K562 (cell line): ENCODE measurements around the gene C19orf85. TPM values are rescaled to one million over a fixed set of nuclear protein-coding genes. Genes with fewer than 3 reads are reported as not detected.

ENCODE experiments used
- ATAC-seq: fragments of 200-7000 bp; cut with Tn5 transposase; 3 replicates; pipeline ENCODE4 v1.9.1; 2020; ENCODE audit warnings: moderate library complexity
- BruUV-seq: library from RNA; stranded (reverse); fragments of 400-500 nt; replicated peaks from 2 replicates; lab custom pipeline; 2021; lab: Mats Ljungman, UMichigan
- CTCF ChIA-PET: fragments of 300-600 bp; formaldehyde crosslinking; extraction: SDS; loops from one replicate; lab custom pipeline; 2021; ENCODE audit warnings: low intra/inter-chr PET ratio; lab: Yijun Ruan, JAX
- POLR2A ChIA-PET: fragments of 300-600, 350-650 bp; sonication (Branson Sonifier 250); formaldehyde crosslinking; extraction: SDS; loops from one replicate; lab custom pipeline; 2021; ENCODE audit warnings: antibody characterized with exemption, inconsistent platforms; lab: Yijun Ruan, JAX
- DNase-seq, 4 experiments: peaks; one replicate each; pipeline versions ENCODE4 v3.0.0 to v3.0.0-alpha.2; 2011 to 2018; ENCODE audit warnings: low spot score in 3 of 4, mixed read lengths in 3 of 4; ENCODE audit errors: extremely low read depth in 1 of 4
- FAIRE-seq: peaks from 2 replicates; lab custom pipeline; 2011; peaks lifted over from hg19 to GRCh38; lab: Jason Lieb, UNC
- H2AFZ ChIP-seq: 2 replicates; pipeline ENCODE4 v1.6.0; 2011; ENCODE audit warnings: low read depth, low read length, control low read depth, inconsistent platforms
- H3K27ac ChIP-seq: fragments of 200-600 bp; 3 replicates; pipeline ENCODE4 v1.8.0; 2011; ENCODE audit warnings: low read depth, mild to moderate bottlenecking, control low read depth, inconsistent platforms, low read length, moderate library complexity, mixed read lengths; ENCODE audit errors: extremely low read depth
- H3K27me3 ChIP-seq, 2 experiments: fragments of 300-600 bp in 1 of 2; 2 replicates in 1 of 2; 3 replicates in 1 of 2; pipeline versions ENCODE4 v1.6.0 to v1.8.0; 2011; ENCODE audit warnings: inconsistent platforms in 2 of 2, low read length in 2 of 2, mild to moderate bottlenecking in 1 of 2, mixed read lengths in 1 of 2, moderate library complexity in 1 of 2; ENCODE audit not compliant: control insufficient read depth in 2 of 2, insufficient read depth in 2 of 2
- H3K36me3 ChIP-seq: fragments of 300-600 bp; 3 replicates; pipeline ENCODE4 v1.8.0; 2011; ENCODE audit warnings: mild to moderate bottlenecking, low read length, inconsistent platforms; ENCODE audit not compliant: control insufficient read depth, insufficient read depth
- H3K4me1 ChIP-seq, 2 experiments: fragments of 200-600 bp in 1 of 2; replicated peaks in 1 of 2; 2 replicates in 1 of 2; 3 replicates in 1 of 2; pipeline versions ENCODE4 v1.5.1 to v1.8.0; 2011; ENCODE audit warnings: inconsistent platforms in 2 of 2, low read length in 2 of 2, mild to moderate bottlenecking in 1 of 2, mixed read lengths in 1 of 2, moderate library complexity in 1 of 2; ENCODE audit not compliant: control insufficient read depth in 2 of 2, insufficient read depth in 2 of 2
- H3K4me2 ChIP-seq: 2 replicates; pipeline ENCODE4 v1.6.1; 2011; ENCODE audit warnings: low read length, control low read depth, inconsistent platforms, mixed read lengths; ENCODE audit not compliant: insufficient read depth
- H3K4me3 ChIP-seq: fragments of 200-600 bp; sonication (generic), shearing (Covaris generic); 2 replicates; pipeline ENCODE4 v1.5.1; 2016; ENCODE audit warnings: control low read depth, inconsistent platforms
- H3K79me2 ChIP-seq: fragments of 200-600 bp; 3 replicates; pipeline ENCODE4 v1.8.0; 2011; ENCODE audit warnings: low read length, inconsistent platforms; ENCODE audit not compliant: control insufficient read depth, insufficient read depth
- H3K9ac ChIP-seq, 2 experiments: 2 replicates each; pipeline versions ENCODE4 v1.6.0 to v1.6.1; 2011; ENCODE audit warnings: low read depth in 2 of 2, low read length in 2 of 2, control low read depth in 1 of 2, inconsistent platforms in 1 of 2, mild to moderate bottlenecking in 1 of 2, mixed read lengths in 1 of 2; ENCODE audit not compliant: insufficient read depth in 1 of 2
- H3K9me1 ChIP-seq: one replicate; pipeline ENCODE4 v1.6.0; 2011; ENCODE audit warnings: inconsistent platforms, mild to moderate bottlenecking, low read length, moderate library complexity; ENCODE audit not compliant: control insufficient read depth, insufficient read depth
- H3K9me3 ChIP-seq: replicated peaks from 2 replicates; pipeline ENCODE4 v1.5.1; 2011; ENCODE audit warnings: low read depth, low read length, inconsistent platforms; ENCODE audit not compliant: control insufficient read depth, insufficient read depth
- H4K20me1 ChIP-seq: replicated peaks from 2 replicates; pipeline ENCODE4 v1.6.1; 2011; ENCODE audit warnings: low read length, inconsistent platforms, mixed read lengths; ENCODE audit not compliant: control insufficient read depth, insufficient read depth
- BCOR ChIP-seq: fragments of 450-650 bp; IDR thresholded peaks from 2 replicates; pipeline ENCODE4 v1.6.1; 2016
- CEBPB ChIP-seq: fragments of 450-650 bp; IDR thresholded peaks from 2 replicates; pipeline ENCODE4 v1.6.1; 2016; ENCODE audit warnings: missing genetic modification characterization, missing compliant biosample characterization
- ILF3 ChIP-seq: fragments of 450-650 bp; IDR thresholded peaks from 2 replicates; pipeline ENCODE4 v1.6.1; 2018; ENCODE audit warnings: antibody characterized with exemption, mild to moderate bottlenecking, moderate library complexity, borderline replicate concordance
- MED1 ChIP-seq: sonication (generic); formaldehyde crosslinking; IDR thresholded peaks from 2 replicates; pipeline ENCODE4 v1.8.1; 2023; ENCODE audit warnings: missing genetic modification reagents, borderline replicate concordance
- NCOA6 ChIP-seq: fragments of 450-650 bp; IDR thresholded peaks from 2 replicates; pipeline ENCODE4 v1.6.1; 2017; ENCODE audit warnings: mild to moderate bottlenecking
- NONO ChIP-seq, 2 experiments: fragments of 200-400 bp in 1 of 2; fragments of 450-650 bp in 1 of 2; formaldehyde crosslinking in 1 of 2; IDR thresholded peaks; 2 replicates each; pipeline ENCODE4 v1.6.1; 2017; ENCODE audit warnings: low read depth in 2 of 2, mild to moderate bottlenecking in 2 of 2, moderate library complexity in 2 of 2, low read length in 1 of 2
- PTTG1 ChIP-seq: fragments of 450-650 bp; IDR thresholded peaks from 2 replicates; pipeline ENCODE4 v1.6.1; 2016; ENCODE audit warnings: low read depth, mild to moderate bottlenecking, missing genetic modification characterization, missing compliant biosample characterization
- TBL1XR1 ChIP-seq, 2 experiments: IDR thresholded peaks; 2 replicates each; pipeline ENCODE4 v1.6.1; 2012; ENCODE audit warnings: improper control_type of control experiment in 2 of 2, low read length in 2 of 2, mild to moderate bottlenecking in 1 of 2
- TFAP4 ChIP-seq: sonication (generic); formaldehyde crosslinking; IDR thresholded peaks from 2 replicates; pipeline ENCODE4 v1.8.0; 2022; ENCODE audit warnings: missing genetic modification reagents, mild to moderate bottlenecking, moderate library complexity, borderline replicate concordance
- U2AF2 ChIP-seq: fragments of 200-400 bp; formaldehyde crosslinking; optimal IDR thresholded peaks from 2 replicates; pipeline ENCODE3; 2017; ENCODE audit warnings: low read depth, mild to moderate bottlenecking, low read length
- WGBS: fragments of 100-300 bp; shearing (Covaris generic); methylation state at CpG from one replicate; pipeline ENCODE4 v1.1.6; 2016; ENCODE audit warnings: low coverage, mixed read lengths; ENCODE audit not compliant: insufficient coverage; ENCODE audit errors: missing lambda C conversion rate; 5-methylcytosine and 5-hydroxymethylcytosine counted together
- in situ Hi-C: fragments of 300-500 bp; cut with MboI; formaldehyde crosslinking; loops from 4 replicates; pipeline ENCODE4 v1.15.0; 2018; ENCODE audit warnings: inconsistent platforms, mixed read lengths
- intact Hi-C: fragments of 100-400 bp; cut with micrococcal nuclease; formaldehyde crosslinking; loops from 2 replicates; pipeline ENCODE4 v1.14.2; 2022
- polyA plus RNA-seq, 8 experiments: library from polyadenylated mRNA; depleted of rRNA in 4 of 8; stranded (reverse) in 5 of 8; unstranded in 3 of 8; fragments of >200 nt; fragmentation: Nextera tagmentation in 2 of 8; fragmentation: Illumina TruSeq in 1 of 8; extraction: Ambion mirVana in 2 of 8; extraction: Trizol in 1 of 8; gene quantifications; 2 replicates each; pipeline versions ENCODE4 v1.2.1 to v1.2.3, GENCODE V29; 2011 to 2014; ENCODE audit warnings: inconsistent platforms in 1 of 8, missing spikeins in 1 of 8
- total RNA-seq, 7 experiments: library from RNA; depleted of rRNA in 6 of 7; stranded (reverse); fragments of >200 nt in 6 of 7; fragmentation: Illumina TruSeq in 2 of 7; extraction: Trizol in 2 of 7; gene quantifications; 2 replicates each; pipeline versions ENCODE4 v1.2.1 to v1.2.3, GENCODE V29; 2011 to 2021; ENCODE audit warnings: low replicate concordance in 1 of 7

C19orf85 gene
- total and polyA plus RNA-seq, 9 of the 15 experiments (the other 6 are each of a cell fraction or from before 2014, with no cell fraction given): not detected

GRCh38 chr19:55446060-55446459 is 18.5 kb downstream of the C19orf85 start:
- Histone ChIP-seq H3K4me1 (peaks cover 15 to 61% of the 10 kb centered on the region in 2 experiments), H3K4me2 (no peak overlapping the region), H3K27me3 (peaks cover 6 to 37% of the 10 kb centered on the region in 2 experiments), H4K20me1 (no peaks in the 10 kb centered on the region), H3K79me2 (no peaks in the 10 kb centered on the region), H3K27ac (no peak overlapping the region), H3K36me3 (no peaks in the 10 kb centered on the region), H3K9ac (no peak overlapping the region), H2AFZ (no peak overlapping the region), H3K4me3 (no peak overlapping the region), H3K9me1 (no peaks in the 10 kb centered on the region), H3K9me3 (no peaks in the 10 kb centered on the region)
- WGBS: 34% methylated on average over 7 of the region's 8 CpGs
- CTCF ChIA-PET: interaction anchor here (0.6 kb wide), 1 partner anchor 565 kb away, joined by 3 read pairs; no protein-coding TSS in a partner anchor
- no peak for DNase-seq
- in situ Hi-C loops: loop anchor here (25.0 kb wide), 1 partner anchor 784 kb away; the partner anchor contains the start of gene LILRB4
- TF ChIP-seq NONO (IDR thresholded peaks at IDR 0.05; ENCODE audit: low read depth in 2 of 2, low read length in 1 of 2) (no peak), CEBPB (tag) (0 out of 2 replicates have a peak, but pooled peaks have one; percentile 10)
- intact Hi-C loops: no loop called here
- no peak for FAIRE-seq
- POLR2A ChIA-PET: interaction anchor here (1.4 kb wide), 1 partner anchor 9 kb away, joined by 4 read pairs; no protein-coding TSS in a partner anchor
- ATAC-seq: no peak
- BruUV-seq: no TSS peak

GRCh38 chr19:55444646-55445045 is 19.9 kb downstream of the C19orf85 start:
- no peak overlapping the region for H3K4me2 ChIP-seq
- H2AFZ ChIP-seq: no peak overlapping the region
- DNase-seq (no peak), FAIRE-seq (no peak), ATAC-seq (no peak)
- H3K4me3 ChIP-seq: no peak overlapping the region
- ChIA-PET POLR2A (interaction anchor here (0.9 to 1.3 kb wide), 3 partner anchors 8 to 105 kb away, joined by 3 to 5 read pairs (median 4); partner anchors contain the start of gene KMT5C), CTCF (no interaction called here)
- H4K20me1 ChIP-seq: no peaks in the 10 kb centered on the region
- no peak overlapping the region for H3K9ac ChIP-seq
- H3K36me3 ChIP-seq: no peaks in the 10 kb centered on the region
- H3K4me1 ChIP-seq: peaks cover 21 to 72% of the 10 kb centered on the region in 2 experiments
- WGBS: 20% methylated on average over 11 of the region's 11 CpGs
- in situ Hi-C loops (loop anchor here (25.0 kb wide), 1 partner anchor 782 kb away; the partner anchor contains the start of gene LILRB4), intact Hi-C loops (no loop called here)
- no peaks in the 10 kb centered on the region for H3K79me2 ChIP-seq
- H3K27ac ChIP-seq: no peak overlapping the region
- no peaks in the 10 kb centered on the region for H3K9me1 ChIP-seq
- H3K9me3 ChIP-seq: no peaks in the 10 kb centered on the region
- TF ChIP-seq BCOR (no peak), TFAP4 (CRISPR knock-in tag) (peak; percentile 14; the same call in 1 of the 2 replicates), ILF3 (no peak), MED1 (CRISPR knock-in tag) (no peak), TBL1XR1 (IDR thresholded peaks at IDR 0.05; ENCODE audit: low read length in 2 of 2) (no peak), U2AF2 (no peak), NCOA6 (no peak), PTTG1 (tag) (no peak)
- no TSS peak for BruUV-seq
- peaks cover 6 to 32% of the 10 kb centered on the region in 2 experiments for H3K27me3 ChIP-seq
